PC-9 (cell line): ENCODE results near the gene MAU2.

Experiments
- EZH2 ChIP-seq: fragments of 200-600 bp; sonication (generic); IDR thresholded peaks from 2 replicates; pipeline ENCODE4 v1.8.0; 2017; ENCODE audit warnings: antibody characterized with exemption, low read depth
- TF ChIP-seq, protein P1 (sequence below): fragments of 200-600 bp; sonication (generic); conservative IDR thresholded peaks from 2 replicates; pipeline ENCODE4 v1.6.1; 2017; ENCODE audit warnings: mixed run types, antibody characterized with exemption, mild to moderate bottlenecking, moderate library complexity

DNA sequence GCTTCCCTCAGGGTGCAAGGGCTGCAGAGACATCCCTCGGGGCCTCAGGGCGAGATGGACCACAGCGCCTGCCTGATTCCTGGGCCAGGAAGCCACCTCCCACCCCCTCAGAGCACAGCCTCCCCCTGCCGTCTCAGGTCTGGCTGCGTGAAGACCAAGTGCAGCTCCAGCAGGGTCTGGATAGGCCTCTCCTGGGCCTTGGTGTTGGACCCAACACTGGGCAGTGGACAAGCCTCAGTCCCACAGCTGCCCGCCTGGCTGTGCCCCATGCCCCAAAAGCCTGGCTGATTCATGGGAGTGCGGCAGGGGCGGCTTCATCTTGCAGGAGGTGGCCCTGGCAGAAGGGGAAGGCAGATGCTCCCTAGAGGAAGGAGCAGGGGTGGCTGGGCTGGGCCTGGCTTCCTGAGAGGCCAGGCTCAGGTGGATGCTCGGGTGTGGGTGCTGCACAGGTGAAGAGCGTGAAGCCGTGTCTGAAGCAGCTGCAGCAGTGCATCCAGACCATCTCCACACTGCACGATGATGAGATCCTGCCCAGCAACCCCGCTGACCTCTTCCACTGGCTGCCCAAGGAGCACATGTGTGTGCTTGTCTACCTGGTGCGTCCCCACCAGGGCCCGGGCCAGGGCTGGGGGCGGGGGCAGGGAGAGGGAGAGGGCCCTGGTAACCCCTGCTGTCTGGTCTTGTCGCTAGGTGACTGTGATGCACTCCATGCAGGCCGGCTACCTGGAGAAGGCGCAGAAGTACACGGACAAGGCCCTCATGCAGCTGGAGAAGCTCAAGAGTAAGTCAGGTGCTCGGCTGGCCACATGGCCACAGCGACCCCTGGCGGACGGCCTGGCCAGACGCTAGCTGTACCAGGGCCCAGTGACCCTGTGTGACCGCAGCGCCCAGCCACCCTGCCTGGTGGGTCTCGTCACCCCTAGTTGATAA lies 21.7 kb downstream of the MAU2 start:
- TF ChIP-seq, protein P1, sequence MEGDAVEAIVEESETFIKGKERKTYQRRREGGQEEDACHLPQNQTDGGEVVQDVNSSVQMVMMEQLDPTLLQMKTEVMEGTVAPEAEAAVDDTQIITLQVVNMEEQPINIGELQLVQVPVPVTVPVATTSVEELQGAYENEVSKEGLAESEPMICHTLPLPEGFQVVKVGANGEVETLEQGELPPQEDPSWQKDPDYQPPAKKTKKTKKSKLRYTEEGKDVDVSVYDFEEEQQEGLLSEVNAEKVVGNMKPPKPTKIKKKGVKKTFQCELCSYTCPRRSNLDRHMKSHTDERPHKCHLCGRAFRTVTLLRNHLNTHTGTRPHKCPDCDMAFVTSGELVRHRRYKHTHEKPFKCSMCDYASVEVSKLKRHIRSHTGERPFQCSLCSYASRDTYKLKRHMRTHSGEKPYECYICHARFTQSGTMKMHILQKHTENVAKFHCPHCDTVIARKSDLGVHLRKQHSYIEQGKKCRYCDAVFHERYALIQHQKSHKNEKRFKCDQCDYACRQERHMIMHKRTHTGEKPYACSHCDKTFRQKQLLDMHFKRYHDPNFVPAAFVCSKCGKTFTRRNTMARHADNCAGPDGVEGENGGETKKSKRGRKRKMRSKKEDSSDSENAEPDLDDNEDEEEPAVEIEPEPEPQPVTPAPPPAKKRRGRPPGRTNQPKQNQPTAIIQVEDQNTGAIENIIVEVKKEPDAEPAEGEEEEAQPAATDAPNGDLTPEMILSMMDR, result peak; percentile 93
- no peak for TF ChIP-seq EZH2
